HepG2 (cell line): Measurements from ENCODE around the gene TMEM198. TPM values are rescaled to one million over a fixed set of nuclear protein-coding genes. Genes with fewer than 3 reads are reported as not detected.

Experiments
- AGO1 ChIP-seq: fragments of 200-400 bp; formaldehyde crosslinking; IDR thresholded peaks from 2 replicates; pipeline ENCODE4 v1.6.1; 2017; ENCODE audit warnings: mild to moderate bottlenecking, low read depth, low read length, moderate library complexity; ENCODE audit not compliant: poor library complexity, severe bottlenecking
- AKAP8 ChIP-seq: sonication (generic); formaldehyde crosslinking; IDR thresholded peaks from 2 replicates; pipeline ENCODE4 v1.5.1; 2020; ENCODE audit warnings: mild to moderate bottlenecking, missing genetic modification reagents
- EP300 ChIP-seq, 3 experiments: sonication (generic) in 1 of 3; formaldehyde crosslinking in 1 of 3; IDR thresholded peaks; 2 replicates each; pipeline versions ENCODE4 v1.5.1 to v1.6.1; 2011 to 2020; ENCODE audit warnings: low read depth in 2 of 3, low read length in 2 of 3, borderline replicate concordance in 1 of 3, improper control_type of control experiment in 1 of 3, mild to moderate bottlenecking in 1 of 3, missing genetic modification reagents in 1 of 3, moderate library complexity in 1 of 3
- FOXO1 ChIP-seq: sonication (generic); formaldehyde crosslinking; IDR thresholded peaks from 2 replicates; pipeline ENCODE4 v1.4.0; 2020; ENCODE audit warnings: missing genetic modification reagents
- HNF4A ChIP-seq: sonication (generic); formaldehyde crosslinking; IDR thresholded peaks from 2 replicates; pipeline ENCODE4 v1.4.0; 2020; ENCODE audit warnings: missing genetic modification reagents
- KDM1A ChIP-seq: IDR thresholded peaks from 2 replicates; pipeline ENCODE4 v1.6.1; 2016; ENCODE audit warnings: missing compliant biosample characterization
- MTA1 ChIP-seq: sonication (generic); formaldehyde crosslinking; IDR thresholded peaks from 2 replicates; pipeline ENCODE4 v1.4.0; 2020; ENCODE audit warnings: missing genetic modification reagents, mild to moderate bottlenecking, borderline replicate concordance
- MZF1 ChIP-seq: sonication (generic); formaldehyde crosslinking; IDR thresholded peaks from 2 replicates; pipeline ENCODE4 v1.8.1; 2023; ENCODE audit warnings: mild to moderate bottlenecking, missing genetic modification reagents, borderline replicate concordance
- NCOA1 ChIP-seq: sonication (generic); formaldehyde crosslinking; IDR thresholded peaks from 2 replicates; pipeline ENCODE4 v1.9.0; 2021; ENCODE audit warnings: missing genetic modification reagents
- PLRG1 ChIP-seq: fragments of 450-650 bp; conservative IDR thresholded peaks from 2 replicates; pipeline ENCODE4 v1.6.1; 2016
- POLR2G ChIP-seq: fragments of 200-400 bp; formaldehyde crosslinking; IDR thresholded peaks from 2 replicates; pipeline ENCODE4 v1.6.1; 2018; ENCODE audit warnings: mild to moderate bottlenecking, low read depth, low read length, moderate library complexity
- RAD21 ChIP-seq: fragments of 450-650 bp; formaldehyde crosslinking; IDR thresholded peaks from 2 replicates; pipeline ENCODE4 v1.5.0; 2020; ENCODE audit warnings: mild to moderate bottlenecking
- RELA ChIP-seq: sonication (generic); formaldehyde crosslinking; IDR thresholded peaks from 2 replicates; pipeline ENCODE4 v1.4.0; 2020; ENCODE audit warnings: missing genetic modification reagents
- RFXAP ChIP-seq: sonication (generic); formaldehyde crosslinking; IDR thresholded peaks from 2 replicates; pipeline ENCODE4 v1.4.0; 2020; ENCODE audit warnings: missing genetic modification reagents, borderline replicate concordance
- RXRB ChIP-seq: IDR thresholded peaks from 2 replicates; pipeline ENCODE4 v1.6.1; 2016; ENCODE audit warnings: borderline replicate concordance, missing genetic modification reagents, missing compliant biosample characterization
- SOX6 ChIP-seq, 2 experiments: fragments of 450-650 bp in 1 of 2; sonication (generic) in 1 of 2; formaldehyde crosslinking in 1 of 2; IDR thresholded peaks; 2 replicates each; pipeline versions ENCODE4 v1.4.0 to v1.6.1; 2017 to 2020; ENCODE audit warnings: antibody characterized with exemption in 1 of 2, mild to moderate bottlenecking in 1 of 2, missing genetic modification reagents in 1 of 2
- TEAD3 ChIP-seq: optimal IDR thresholded peaks from 2 replicates; pipeline ENCODE3; 2016; ENCODE audit warnings: borderline replicate concordance
- ZFX ChIP-seq: sonication (generic); formaldehyde crosslinking; IDR thresholded peaks from 2 replicates; pipeline ENCODE4 v1.4.0; 2020; ENCODE audit warnings: mild to moderate bottlenecking, low read depth, missing genetic modification reagents, moderate library complexity
- ZNF503 ChIP-seq: sonication (generic); formaldehyde crosslinking; IDR thresholded peaks from 2 replicates; pipeline ENCODE4 v1.4.0; 2020; ENCODE audit warnings: missing genetic modification reagents
- ZNF687 ChIP-seq: sonication (generic); formaldehyde crosslinking; IDR thresholded peaks from 2 replicates; pipeline ENCODE4 v1.5.1; 2020; ENCODE audit warnings: mild to moderate bottlenecking, missing genetic modification reagents, moderate library complexity
- ZNF710 ChIP-seq: sonication (generic); formaldehyde crosslinking; IDR thresholded peaks from 2 replicates; pipeline ENCODE4 v1.5.0; 2020; ENCODE audit warnings: mild to moderate bottlenecking, missing genetic modification reagents, borderline replicate concordance
- polyA plus RNA-seq, 8 experiments: library from polyadenylated mRNA; depleted of rRNA in 3 of 8; stranded (reverse) in 7 of 8; unstranded in 1 of 8; fragments of >200 nt; fragmentation: Illumina TruSeq in 4 of 8; extraction: Trizol in 4 of 8; gene quantifications; 2 replicates each; pipeline versions ENCODE4 v1.2.1 to v1.2.3, GENCODE V29; 2011 to 2016; ENCODE audit warnings: low read depth in 4 of 8, missing spikeins in 1 of 8, mixed read lengths in 1 of 8; ENCODE audit not compliant: insufficient read depth in 1 of 8
- total RNA-seq, 5 experiments: library from RNA; depleted of rRNA; stranded (reverse); fragments of >200 nt; fragmentation: Illumina TruSeq; extraction: Trizol; gene quantifications; 2 replicates each; pipeline ENCODE4 v1.2.3, GENCODE V29; 2016; ENCODE audit warnings: low read depth in 1 of 5

The TMEM198 gene
- total and polyA plus RNA-seq, 2 of the 13 experiments (the other 11 are each of a cell fraction or from before 2014, with no cell fraction given): 17.3 to 23.5 TPM

- no peak for TF ChIP-seq FOXO1
- TF ChIP-seq POLR2G: peak; percentile 53
- TF ChIP-seq SOX6 (IDR thresholded peaks at IDR 0.05): no peak
- 0 out of 2 replicates have a peak, but pooled peaks have one; percentile 23 for TF ChIP-seq SOX6 (CRISPR knock-in tag; IDR thresholded peaks at IDR 0.05)
- TF ChIP-seq PLRG1: no peak
- TF ChIP-seq RELA (CRISPR knock-in tag): no peak
- 0 out of 2 replicates have a peak, but pooled peaks have one; percentile 45 for TF ChIP-seq ZNF710 (CRISPR knock-in tag)
- no peak for TF ChIP-seq RFXAP (CRISPR knock-in tag)
- TF ChIP-seq AGO1: peak; percentile 91
- TF ChIP-seq EP300 (IDR thresholded peaks at IDR 0.05; ENCODE audit: low read depth in 2 of 2, low read length in 2 of 2): 0 out of 4 replicates have a peak, but pooled peaks of 1 of the 2 experiments have one; percentile 8
- TF ChIP-seq EP300 (CRISPR knock-in tag; IDR thresholded peaks at IDR 0.05; ENCODE audit: borderline replicate concordance): no peak
- peak; percentile 70; the same call in 1 of the 2 replicates for TF ChIP-seq ZNF687 (CRISPR knock-in tag)
- peak; percentile 14; the same call in 1 of the 2 replicates for TF ChIP-seq RAD21 (CRISPR knock-in tag)
- no peak for TF ChIP-seq ZNF503
- peak; percentile 35 for TF ChIP-seq MTA1
- peak; percentile 36 for TF ChIP-seq TEAD3 (CRISPR knock-in tag)
- no peak for TF ChIP-seq KDM1A (CRISPR knock-in tag)
- TF ChIP-seq AKAP8 (CRISPR knock-in tag): peak; percentile 76; the same call in 1 of the 2 replicates
- TF ChIP-seq MZF1 (CRISPR knock-in tag): 0 out of 2 replicates have a peak, but pooled peaks have one; percentile 49
- TF ChIP-seq ZFX (CRISPR knock-in tag): 0 out of 2 replicates have a peak, but pooled peaks have one; percentile 5
- TF ChIP-seq RXRB: peak; percentile 37; the same call in 1 of the 2 replicates
- TF ChIP-seq NCOA1 (CRISPR knock-in tag): peak; percentile 45; the same call in 1 of the 2 replicates
- peak; percentile 32; the same call in 1 of the 2 replicates for TF ChIP-seq HNF4A (CRISPR knock-in tag)
These were observed 33.9 kb upstream of the TMEM198 start (continued) for GRCh38 chr2:219509780-219510511.
